ENCODE results near the gene POU2F3.

POU2F3 gene

DNA sequence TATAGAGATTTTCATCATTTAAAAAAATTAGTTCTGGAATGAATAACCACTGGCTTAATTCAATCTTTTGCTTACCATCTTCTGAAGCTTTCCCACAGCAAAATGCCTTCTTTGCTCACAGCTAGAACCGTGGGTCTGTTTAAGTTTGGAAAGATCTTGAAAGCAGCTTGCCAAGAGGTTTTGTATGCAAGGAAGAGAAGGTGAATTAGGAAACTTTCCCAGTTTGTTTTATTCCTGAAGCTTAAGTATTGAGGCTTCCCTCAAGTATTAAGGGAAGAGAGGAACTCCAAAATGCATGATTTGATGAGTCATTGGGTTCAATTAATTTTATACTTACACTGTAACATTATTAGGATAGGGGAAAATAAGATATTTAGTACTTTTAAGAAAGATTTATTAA is 94.4 kb downstream of the POU2F3 start:
- TF ChIP-seq, protein P1, sequence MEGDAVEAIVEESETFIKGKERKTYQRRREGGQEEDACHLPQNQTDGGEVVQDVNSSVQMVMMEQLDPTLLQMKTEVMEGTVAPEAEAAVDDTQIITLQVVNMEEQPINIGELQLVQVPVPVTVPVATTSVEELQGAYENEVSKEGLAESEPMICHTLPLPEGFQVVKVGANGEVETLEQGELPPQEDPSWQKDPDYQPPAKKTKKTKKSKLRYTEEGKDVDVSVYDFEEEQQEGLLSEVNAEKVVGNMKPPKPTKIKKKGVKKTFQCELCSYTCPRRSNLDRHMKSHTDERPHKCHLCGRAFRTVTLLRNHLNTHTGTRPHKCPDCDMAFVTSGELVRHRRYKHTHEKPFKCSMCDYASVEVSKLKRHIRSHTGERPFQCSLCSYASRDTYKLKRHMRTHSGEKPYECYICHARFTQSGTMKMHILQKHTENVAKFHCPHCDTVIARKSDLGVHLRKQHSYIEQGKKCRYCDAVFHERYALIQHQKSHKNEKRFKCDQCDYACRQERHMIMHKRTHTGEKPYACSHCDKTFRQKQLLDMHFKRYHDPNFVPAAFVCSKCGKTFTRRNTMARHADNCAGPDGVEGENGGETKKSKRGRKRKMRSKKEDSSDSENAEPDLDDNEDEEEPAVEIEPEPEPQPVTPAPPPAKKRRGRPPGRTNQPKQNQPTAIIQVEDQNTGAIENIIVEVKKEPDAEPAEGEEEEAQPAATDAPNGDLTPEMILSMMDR (IDR thresholded peaks at IDR 0.05; ENCODE audit: control insufficient read depth, insufficient read depth, low read depth, low read length, missing control alignments) = no peak
- no peak overlapping the region for H3K4me3 ChIP-seq (ENCODE audit: control insufficient read depth, low read depth, low read length)
- no peak for DNase-seq (ENCODE audit: low read depth)

DNA sequence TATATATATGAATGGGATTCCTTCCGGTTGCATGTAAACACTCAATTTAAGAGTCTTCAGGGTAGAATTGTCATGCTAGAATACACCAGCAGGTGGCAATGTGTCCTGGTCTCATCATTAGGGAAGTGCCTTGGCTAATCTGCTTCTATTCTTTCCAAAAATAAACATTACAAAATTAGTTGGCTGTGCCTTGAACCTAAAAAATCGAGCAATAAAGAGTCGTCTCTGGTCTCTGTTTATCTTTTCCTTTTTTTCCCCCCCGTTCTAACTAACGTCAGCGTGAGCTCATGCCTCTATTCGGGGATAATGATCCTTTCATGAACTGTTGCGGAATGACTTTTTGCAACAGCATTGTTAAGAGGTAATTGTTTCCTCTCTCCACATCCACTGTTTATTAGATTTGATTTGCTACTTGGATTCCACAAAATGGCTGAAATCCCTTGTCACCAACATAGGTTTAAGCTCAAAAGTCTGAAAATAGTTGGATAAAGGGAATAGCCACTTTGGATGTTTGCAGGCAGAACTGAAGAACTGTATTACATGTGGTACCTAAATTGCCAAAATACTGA is 95.0 kb downstream of the POU2F3 start:
- DNase-seq (ENCODE audit: low read depth) = peak; percentile 77
- TF ChIP-seq, protein P1 (IDR thresholded peaks at IDR 0.05; ENCODE audit: control insufficient read depth, insufficient read depth, low read depth, low read length, missing control alignments) = peak; percentile 64
- H3K4me3 ChIP-seq (ENCODE audit: control insufficient read depth, low read depth, low read length) = peak overlapping the region; percentile 60

DNA sequence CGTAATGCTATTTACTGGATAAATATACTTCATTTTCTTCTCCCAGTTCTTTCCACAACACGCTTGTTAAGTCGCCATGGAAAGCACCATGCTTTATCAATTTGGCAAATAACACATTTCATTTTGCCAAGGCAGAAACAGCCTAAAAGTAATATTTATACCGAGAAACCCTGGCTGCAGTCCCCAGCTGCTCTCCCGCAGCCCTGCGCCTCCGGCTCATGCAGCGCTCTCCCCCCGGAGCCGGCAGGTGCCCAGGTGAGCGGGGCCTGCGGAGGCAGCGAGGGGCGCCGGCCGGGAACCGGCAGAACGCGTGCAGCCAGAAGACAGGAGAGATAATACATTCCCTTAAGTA is 95.6 kb downstream of the POU2F3 start:
- DNase-seq (ENCODE audit: low read depth) = no peak
- peak overlapping the region; percentile 60 for H3K4me3 ChIP-seq (ENCODE audit: control insufficient read depth, low read depth, low read length)
- TF ChIP-seq, protein P1 (IDR thresholded peaks at IDR 0.05; ENCODE audit: control insufficient read depth, insufficient read depth, low read depth, low read length, missing control alignments) = no peak

DNA sequence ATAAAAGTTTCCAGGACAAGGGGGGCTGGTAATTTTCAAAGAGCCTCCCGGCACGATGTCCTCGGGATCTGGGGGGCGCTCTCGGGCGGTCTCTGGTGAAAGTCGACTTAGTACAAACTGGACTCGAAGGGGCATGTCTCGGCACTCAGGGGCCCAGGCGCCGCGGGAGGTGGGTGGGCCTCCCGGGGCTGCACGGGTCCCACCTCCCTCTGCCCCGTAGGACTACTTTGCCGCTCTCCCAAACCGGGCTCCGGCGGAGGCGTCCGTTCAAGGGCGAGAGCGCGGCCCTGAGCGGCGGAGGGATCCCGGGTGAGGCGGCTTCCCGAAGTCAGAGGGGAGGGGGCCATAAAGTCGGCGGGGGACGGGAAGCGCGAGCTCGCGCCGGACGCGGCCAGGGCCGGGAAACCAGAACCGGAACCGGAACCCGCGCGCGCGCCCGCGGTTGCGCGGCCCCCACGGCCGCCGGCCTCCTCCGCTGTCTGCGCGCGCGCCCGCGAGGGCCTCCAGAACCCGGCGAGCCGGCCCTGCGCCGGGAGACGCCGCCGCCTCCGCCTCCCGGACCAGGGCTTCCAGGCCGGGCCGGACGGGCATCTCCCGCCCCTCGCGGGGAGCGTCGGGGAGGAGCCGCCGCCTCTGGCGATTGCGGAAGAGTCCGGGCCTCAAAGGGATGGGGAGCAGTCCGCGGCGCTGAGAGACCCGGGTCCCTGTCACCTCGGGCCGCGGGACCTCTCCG is 96.1 kb downstream of the POU2F3 start, which contains the start of gene ARHGEF12:
ARHGEF12 (plus strand) TSS at position 506 of the 733 bp plus-strand sequence. CDS start 831 bp downstream, outside the sequence.
- TF ChIP-seq, protein P1 (IDR thresholded peaks at IDR 0.05; ENCODE audit: control insufficient read depth, insufficient read depth, low read depth, low read length, missing control alignments) = peak; percentile 51
- DNase-seq (ENCODE audit: low read depth) = peak; percentile 93
- peak within 1 kb of the TSS; percentile 93 for H3K4me3 ChIP-seq (ENCODE audit: control insufficient read depth, low read depth, low read length)

DNA sequence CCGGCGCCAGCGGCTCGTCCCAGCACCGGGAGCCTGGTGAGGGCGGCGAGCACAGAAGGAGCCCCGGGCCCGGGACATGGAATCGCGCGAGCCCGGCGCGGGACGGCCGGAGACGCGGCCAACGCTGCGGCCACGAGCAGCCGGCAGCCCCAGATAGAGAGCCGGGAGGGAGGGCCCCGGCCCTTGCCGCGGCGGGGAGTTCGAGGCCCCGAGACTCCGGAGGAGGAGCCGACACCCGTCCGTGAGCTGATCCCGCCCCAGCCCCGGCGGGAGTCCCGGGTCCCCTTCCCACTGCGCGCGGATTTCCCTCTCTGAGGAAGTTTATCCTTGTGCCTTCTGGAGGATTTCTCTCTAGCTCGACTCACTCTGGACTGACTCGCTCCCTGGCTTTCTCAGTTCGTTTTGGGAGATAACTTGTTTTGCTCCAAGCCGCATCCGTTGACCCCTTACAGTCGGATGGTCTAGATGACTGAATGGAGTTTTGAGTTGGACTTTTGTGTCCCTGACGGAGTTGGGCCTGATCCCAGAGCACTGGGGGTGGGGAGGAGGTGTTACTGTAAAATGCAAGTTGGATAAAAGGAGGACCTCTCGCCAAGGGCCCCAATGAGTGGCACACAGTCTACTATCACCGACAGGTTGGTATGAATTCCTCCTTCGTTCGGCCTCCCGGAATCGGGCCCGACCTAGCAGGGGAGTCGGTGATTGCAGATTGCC is 96.9 kb downstream of the POU2F3 start:
- peak overlapping the region; percentile 93 for H3K4me3 ChIP-seq (ENCODE audit: control insufficient read depth, low read depth, low read length)
- DNase-seq (ENCODE audit: low read depth) = no peak
- TF ChIP-seq, protein P1 (IDR thresholded peaks at IDR 0.05; ENCODE audit: control insufficient read depth, insufficient read depth, low read depth, low read length, missing control alignments) = no peak

DNA sequence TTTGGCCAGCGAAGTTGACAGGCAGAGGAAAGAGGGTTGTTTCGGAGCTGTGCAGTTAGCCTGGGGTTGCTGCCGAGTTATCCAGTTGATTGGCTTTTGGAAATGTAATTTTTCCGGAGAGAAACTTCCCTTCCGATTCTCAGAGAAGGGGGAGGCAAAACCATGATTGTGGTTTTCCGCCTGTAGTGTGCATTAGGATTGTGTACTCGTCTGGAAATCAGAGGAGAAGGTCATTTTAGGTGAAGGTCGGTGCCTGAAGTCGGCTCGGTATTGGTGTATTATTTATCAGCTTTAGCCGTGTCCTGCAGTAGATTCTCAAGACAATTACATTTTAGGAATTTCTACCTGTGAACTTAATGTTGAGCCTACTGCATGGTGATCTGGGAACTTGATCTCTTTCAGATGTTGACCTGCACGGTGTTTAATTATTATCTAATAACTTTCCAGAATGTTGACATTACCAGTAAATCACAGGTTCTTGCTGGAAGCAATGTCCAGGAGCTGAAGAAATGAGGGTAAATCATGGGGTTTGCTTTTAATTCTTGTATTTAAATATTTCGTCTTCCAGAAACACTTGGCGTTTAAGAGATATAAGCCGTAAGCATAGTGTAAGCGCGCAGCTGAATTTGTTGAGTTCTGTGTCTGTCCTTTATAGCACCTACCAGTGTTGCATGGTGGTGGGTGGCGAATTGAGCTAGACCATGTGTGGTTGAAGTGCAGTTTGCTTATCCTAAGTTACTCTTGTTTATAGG is 97.6 kb downstream of the POU2F3 start:
- no peak for DNase-seq (ENCODE audit: low read depth)
- TF ChIP-seq, protein P1 (IDR thresholded peaks at IDR 0.05; ENCODE audit: control insufficient read depth, insufficient read depth, low read depth, low read length, missing control alignments) = no peak
- peak overlapping the region; percentile 93 for H3K4me3 ChIP-seq (ENCODE audit: control insufficient read depth, low read depth, low read length)

All from AG09309 (cell line).